Liver (tissue), 3 donors: ENCODE results near the gene HDAC8.

Source experiments
- EGR1 ChIP-seq, 2 donors: IDR thresholded peaks; 2 replicates each; pipeline ENCODE4 v1.6.1; 2016 to 2018; ENCODE audit warnings: antibody characterized with exemption in 2 of 2, low read depth in 2 of 2
- GABPA ChIP-seq, 2 donors: IDR thresholded peaks in 1 of 2; conservative IDR thresholded peaks in 1 of 2; 2 replicates each; pipeline ENCODE4 v1.6.1; 2016; ENCODE audit warnings: antibody characterized with exemption in 2 of 2, mild to moderate bottlenecking in 1 of 2, moderate library complexity in 1 of 2
- HNF4G ChIP-seq: IDR thresholded peaks from 2 replicates; pipeline ENCODE4 v1.6.1; 2016; ENCODE audit warnings: antibody characterized with exemption
- JUND ChIP-seq, 2 donors: IDR thresholded peaks; 2 replicates each; pipeline ENCODE4 v1.6.1; 2016; ENCODE audit warnings: antibody characterized with exemption in 2 of 2
- MAX ChIP-seq: IDR thresholded peaks from 2 replicates; pipeline ENCODE4 v1.6.1; 2016; ENCODE audit warnings: antibody characterized with exemption
- RAD21 ChIP-seq, 2 donors: IDR thresholded peaks; 2 replicates each; pipeline ENCODE4 v1.6.1; 2016; ENCODE audit warnings: antibody characterized with exemption in 2 of 2, mild to moderate bottlenecking in 2 of 2
- REST ChIP-seq: IDR thresholded peaks from 2 replicates; pipeline ENCODE4 v1.6.1; 2016; ENCODE audit warnings: antibody characterized with exemption, mild to moderate bottlenecking
- TAF1 ChIP-seq: conservative IDR thresholded peaks from 2 replicates; pipeline ENCODE4 v1.6.1; 2016; ENCODE audit warnings: antibody characterized with exemption, mild to moderate bottlenecking
- YY1 ChIP-seq: IDR thresholded peaks from 2 replicates; pipeline ENCODE4 v1.6.1; 2016; ENCODE audit warnings: antibody characterized with exemption, mild to moderate bottlenecking
- TF ChIP-seq, protein P1 (sequence below): fragments of 150-350 bp; IDR thresholded peaks from 2 replicates; pipeline ENCODE4 v1.5.1; 2017; ENCODE audit warnings: improper control_type of control experiment, low read depth, low read length; ENCODE audit not compliant: missing input control
- TF ChIP-seq, protein P2 (sequence below): IDR thresholded peaks from 2 replicates; pipeline ENCODE4 v1.6.1; 2016; ENCODE audit warnings: antibody characterized with exemption
- donor health status: healthy.
- donor health status: healthy.

DNA sequence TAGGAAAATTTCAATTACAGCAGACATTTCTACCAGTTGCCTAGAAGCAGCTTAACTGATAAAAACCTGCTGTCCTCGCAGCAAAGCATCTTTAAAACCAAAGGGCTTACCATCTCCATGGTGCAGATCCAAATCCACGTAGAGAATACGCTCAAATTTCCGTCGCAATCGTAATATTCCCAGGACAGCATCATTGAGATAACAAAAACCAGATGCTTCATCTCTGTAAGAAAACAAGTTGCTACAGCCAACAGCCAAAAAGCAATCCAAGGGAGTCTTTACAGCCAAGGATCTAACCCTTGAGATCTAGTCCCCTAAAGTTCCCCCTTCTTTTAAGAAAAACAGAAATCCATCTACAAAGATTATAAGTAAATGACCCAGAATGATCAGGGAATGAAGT lies 77.6 kb downstream of the HDAC8 start:
- TF ChIP-seq, protein P1, sequence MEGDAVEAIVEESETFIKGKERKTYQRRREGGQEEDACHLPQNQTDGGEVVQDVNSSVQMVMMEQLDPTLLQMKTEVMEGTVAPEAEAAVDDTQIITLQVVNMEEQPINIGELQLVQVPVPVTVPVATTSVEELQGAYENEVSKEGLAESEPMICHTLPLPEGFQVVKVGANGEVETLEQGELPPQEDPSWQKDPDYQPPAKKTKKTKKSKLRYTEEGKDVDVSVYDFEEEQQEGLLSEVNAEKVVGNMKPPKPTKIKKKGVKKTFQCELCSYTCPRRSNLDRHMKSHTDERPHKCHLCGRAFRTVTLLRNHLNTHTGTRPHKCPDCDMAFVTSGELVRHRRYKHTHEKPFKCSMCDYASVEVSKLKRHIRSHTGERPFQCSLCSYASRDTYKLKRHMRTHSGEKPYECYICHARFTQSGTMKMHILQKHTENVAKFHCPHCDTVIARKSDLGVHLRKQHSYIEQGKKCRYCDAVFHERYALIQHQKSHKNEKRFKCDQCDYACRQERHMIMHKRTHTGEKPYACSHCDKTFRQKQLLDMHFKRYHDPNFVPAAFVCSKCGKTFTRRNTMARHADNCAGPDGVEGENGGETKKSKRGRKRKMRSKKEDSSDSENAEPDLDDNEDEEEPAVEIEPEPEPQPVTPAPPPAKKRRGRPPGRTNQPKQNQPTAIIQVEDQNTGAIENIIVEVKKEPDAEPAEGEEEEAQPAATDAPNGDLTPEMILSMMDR, result no peak
- TF ChIP-seq RAD21 (IDR thresholded peaks at IDR 0.05) (no peak), EGR1 (IDR thresholded peaks at IDR 0.05; ENCODE audit: low read depth in 2 of 2) (no peak), REST (no peak), YY1 (no peak), HNF4G (no peak), GABPA (IDR thresholded peaks at IDR 0.05 in 1 of 2, conservative IDR thresholded peaks at IDR 0.05 in 1 of 2) (no peak), MAX (no peak), TAF1 (no peak), JUND (IDR thresholded peaks at IDR 0.05) (no peak)
- TF ChIP-seq, protein P2, sequence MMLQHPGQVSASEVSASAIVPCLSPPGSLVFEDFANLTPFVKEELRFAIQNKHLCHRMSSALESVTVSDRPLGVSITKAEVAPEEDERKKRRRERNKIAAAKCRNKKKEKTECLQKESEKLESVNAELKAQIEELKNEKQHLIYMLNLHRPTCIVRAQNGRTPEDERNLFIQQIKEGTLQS, result no peak
